Gastrocnemius medialis (tissue), 4 donors: ENCODE measurements around the gene THOC7. TPM values are rescaled to one million over a fixed set of nuclear protein-coding genes. Genes with fewer than 3 reads are reported as not detected.

Experiments used
- ATAC-seq, 2 donors: fragments of 150-250 bp; one replicate each; pipeline ENCODE4 v1.9.1; 2016
- DNase-seq, 2 donors: peaks; one replicate each; pipeline ENCODE4 v3.0.0-alpha.2; 2019
- H3K27ac ChIP-seq, 4 donors: fragments of 200-600 bp; sonication (generic); 1 replicate in 1 of 4; 2 replicates in 3 of 4; pipeline ENCODE4 v1.5.1; 2016 to 2018; ENCODE audit warnings: mild to moderate bottlenecking in 2 of 4, moderate library complexity in 1 of 4
- H3K27me3 ChIP-seq, 3 donors: fragments of 200-600 bp; sonication (generic) in 2 of 3; 1 replicate in 1 of 3; 2 replicates in 2 of 3; pipeline versions ENCODE4 v1.5.1 to v1.6.0; 2016 to 2019; ENCODE audit warnings: mild to moderate bottlenecking in 1 of 3, moderate library complexity in 1 of 3
- H3K36me3 ChIP-seq, 2 donors: fragments of 200-600 bp; sonication (generic) in 1 of 2; one replicate each; pipeline ENCODE4 v1.5.1; 2017 to 2018
- H3K4me1 ChIP-seq, 2 donors: fragments of 200-600 bp; sonication (generic) in 1 of 2; one replicate each; pipeline ENCODE4 v1.5.1; 2016 to 2017; ENCODE audit warnings: mild to moderate bottlenecking in 2 of 2
- H3K4me3 ChIP-seq, 4 donors: fragments of 200-600 bp; sonication (generic) in 3 of 4; 1 replicate in 1 of 4; 2 replicates in 3 of 4; pipeline ENCODE4 v1.5.1; 2016 to 2019; ENCODE audit warnings: mild to moderate bottlenecking in 2 of 4
- H3K9me3 ChIP-seq, 3 donors: fragments of 200-600 bp; sonication (generic) in 2 of 3; 1 replicate in 1 of 3; 2 replicates in 2 of 3; pipeline ENCODE4 v1.5.1; 2016 to 2019
- CTCF ChIP-seq, 5 experiments: fragments of 450-650 bp in 3 of 5; fragments of 200-600 bp in 2 of 5; sonication (generic) in 2 of 5; IDR thresholded peaks in 4 of 5; conservative IDR thresholded peaks in 1 of 5; 1 replicate in 4 of 5; 2 replicates in 1 of 5; pipeline ENCODE4 v1.5.1; 2016 to 2019; ENCODE audit warnings: antibody characterized with exemption in 5 of 5, mild to moderate bottlenecking in 3 of 5, moderate library complexity in 3 of 5
- POLR2A ChIP-seq, 2 donors: fragments of 450-650 bp; IDR thresholded peaks; one replicate each; pipeline ENCODE4 v1.6.1; 2017; ENCODE audit warnings: antibody characterized with exemption in 2 of 2, mild to moderate bottlenecking in 2 of 2, moderate library complexity in 2 of 2
- in situ Hi-C, 4 donors: fragments of 200-750 bp; cut with MboI; loops; one replicate each; pipeline versions ENCODE4 v1.15.0 to v1.8.0; 2017; ENCODE audit warnings: low sequenced_read_pairs in 4 of 4
- intact Hi-C: fragments of 100-400 bp; cut with DNase I; formaldehyde crosslinking; loops from one replicate; pipeline ENCODE4 v1.15.1; 2023; ENCODE audit warnings: low total_unique reads
- total RNA-seq, 4 donors: library from RNA; depleted of rRNA; stranded (reverse); fragments of >200 nt; gene quantifications; one replicate each; pipeline versions ENCODE4 v1.1.0 to v1.2.3, GENCODE V29; 2016

Gene THOC7
- total RNA-seq, 4 donors from 2014 or later = 52.0 to 74.8 (median 67.6) TPM

DNA sequence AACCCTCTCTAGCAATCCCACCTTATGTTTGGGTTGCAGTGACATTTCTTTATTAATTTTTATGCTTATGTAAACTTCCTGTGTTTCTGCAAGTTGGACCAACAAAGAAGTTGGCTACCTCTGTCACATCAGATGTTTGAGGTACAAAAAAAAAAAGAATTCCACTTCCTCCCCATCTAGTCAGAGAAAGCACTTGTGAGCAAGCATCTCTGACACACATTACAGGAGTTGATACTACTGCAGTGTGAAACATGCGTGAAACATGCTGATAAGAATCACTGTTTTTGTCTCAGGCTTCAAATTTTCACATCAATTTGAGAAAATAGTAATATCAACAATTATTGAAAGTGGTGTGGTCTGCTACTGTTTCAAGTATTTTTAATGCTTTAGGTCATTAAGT lies 47.3 kb upstream of the THOC7 start:
- intact Hi-C loops = loop anchor here (5.0 kb wide), 1 partner anchor 81 kb away; no protein-coding TSS in a partner anchor
- TF ChIP-seq CTCF (IDR thresholded peaks at IDR 0.05 in 4 of 5, conservative IDR thresholded peaks at IDR 0.05 in 1 of 5) (no peak), POLR2A (IDR thresholded peaks at IDR 0.05) (no peak)
- DNase-seq (no peak), ATAC-seq (no peak)
- Histone ChIP-seq H3K9me3 (no peaks in the 10 kb centered on the region), H3K27ac (peak overlapping the region; percentile 82 to 98 (median 88)), H3K4me1 (peaks cover 27 to 32% of the 10 kb centered on the region in 2 donors), H3K4me3 (peak overlapping the region in 3 of 4 donors; percentile 76 to 90 (median 89)), H3K36me3 (peaks cover 0 to 2% of the 10 kb centered on the region in 2 donors), H3K27me3 (no peaks in the 10 kb centered on the region)
- in situ Hi-C loops = no loop called here

GRCh38 chr3:63910001-63910400 lies 46.4 kb upstream of the THOC7 start:
- intact Hi-C loops = loop anchor here (5.0 kb wide), 1 partner anchor 82 kb away; no protein-coding TSS in a partner anchor

DNA sequence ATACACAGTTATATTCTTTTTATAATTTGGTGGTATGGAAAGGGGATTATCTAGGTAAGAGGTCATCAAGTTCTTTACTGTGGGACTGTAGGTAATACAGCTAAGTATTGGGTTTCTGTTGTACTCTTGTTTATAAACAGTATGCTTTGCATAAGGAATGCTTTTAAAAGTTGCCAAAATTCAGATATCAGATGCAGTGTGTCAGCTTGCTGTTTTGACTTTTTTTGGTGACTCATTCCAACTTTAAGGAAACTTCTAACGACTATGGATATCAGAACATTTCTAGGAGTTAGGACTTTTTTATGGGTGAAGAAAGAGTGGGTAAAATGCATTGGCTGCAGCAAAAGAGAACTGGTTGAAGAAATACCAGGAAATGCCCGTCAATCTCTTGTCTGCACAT lies 45.8 kb upstream of the THOC7 start:
- H3K9me3 ChIP-seq = no peaks in the 10 kb centered on the region
- TF ChIP-seq POLR2A (IDR thresholded peaks at IDR 0.05) = no peak
- TF ChIP-seq CTCF (IDR thresholded peaks at IDR 0.05 in 4 of 5, conservative IDR thresholded peaks at IDR 0.05 in 1 of 5) = no peak
- ATAC-seq (no peak), DNase-seq (no peak)
- in situ Hi-C loops (loop anchor here in 1 of 4 donors (5.0 kb wide), 1 partner anchor 42 kb away; no protein-coding TSS in a partner anchor), intact Hi-C loops (no loop called here)
- no peaks in the 10 kb centered on the region for H3K27me3 ChIP-seq
- H3K4me1 ChIP-seq = peaks cover 25 to 32% of the 10 kb centered on the region in 2 donors
- H3K36me3 ChIP-seq = no peaks in the 10 kb centered on the region
- no peak overlapping the region for H3K27ac ChIP-seq
- no peak overlapping the region for H3K4me3 ChIP-seq

More at GRCh38 chr3:63910001-63910400, 46.4 kb upstream of the THOC7 start:
- Histone ChIP-seq H3K27ac (no peak overlapping the region), H3K27me3 (no peaks in the 10 kb centered on the region), H3K9me3 (no peaks in the 10 kb centered on the region), H3K4me3 (no peak overlapping the region), H3K4me1 (peaks cover 27 to 32% of the 10 kb centered on the region in 2 donors), H3K36me3 (no peaks in the 10 kb centered on the region)
- TF ChIP-seq CTCF (IDR thresholded peaks at IDR 0.05 in 4 of 5, conservative IDR thresholded peaks at IDR 0.05 in 1 of 5) (no peak), POLR2A (IDR thresholded peaks at IDR 0.05) (no peak)
- in situ Hi-C loops = no loop called here
- no peak for ATAC-seq
- no peak for DNase-seq

DNA sequence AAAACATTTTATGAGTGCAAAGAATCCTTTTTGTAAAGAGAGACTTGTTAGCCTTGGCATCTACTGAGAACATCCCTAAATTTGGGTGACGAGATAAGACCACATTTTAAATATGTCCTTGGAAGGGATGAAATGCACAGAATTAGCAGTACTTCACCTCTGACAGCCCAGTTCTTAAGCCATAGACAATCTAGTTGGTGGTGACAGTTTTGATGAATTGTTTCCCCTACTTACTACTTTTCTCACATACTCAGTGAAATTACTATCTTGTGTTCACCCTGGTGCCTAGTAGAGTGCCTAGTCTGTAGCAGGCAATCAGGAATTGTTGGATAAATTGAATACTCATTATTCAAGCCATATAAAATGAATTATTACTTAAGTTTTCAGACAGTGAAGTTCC lies 45.2 kb upstream of the THOC7 start:
- no peak for TF ChIP-seq CTCF (IDR thresholded peaks at IDR 0.05 in 4 of 5, conservative IDR thresholded peaks at IDR 0.05 in 1 of 5)
- no peak for TF ChIP-seq POLR2A (IDR thresholded peaks at IDR 0.05)
- Histone ChIP-seq H3K27ac (no peak overlapping the region), H3K9me3 (no peaks in the 10 kb centered on the region), H3K36me3 (no peaks in the 10 kb centered on the region), H3K27me3 (no peaks in the 10 kb centered on the region), H3K4me3 (no peak overlapping the region), H3K4me1 (peaks cover 18 to 27% of the 10 kb centered on the region in 2 donors)
- intact Hi-C loops (no loop called here), in situ Hi-C loops (loop anchor here in 1 of 4 donors (5.0 kb wide), 1 partner anchor 41 kb away; no protein-coding TSS in a partner anchor)
- ATAC-seq = no peak
- DNase-seq = no peak
